Measurements from ENCODE around the gene TAOK3.

DNA sequence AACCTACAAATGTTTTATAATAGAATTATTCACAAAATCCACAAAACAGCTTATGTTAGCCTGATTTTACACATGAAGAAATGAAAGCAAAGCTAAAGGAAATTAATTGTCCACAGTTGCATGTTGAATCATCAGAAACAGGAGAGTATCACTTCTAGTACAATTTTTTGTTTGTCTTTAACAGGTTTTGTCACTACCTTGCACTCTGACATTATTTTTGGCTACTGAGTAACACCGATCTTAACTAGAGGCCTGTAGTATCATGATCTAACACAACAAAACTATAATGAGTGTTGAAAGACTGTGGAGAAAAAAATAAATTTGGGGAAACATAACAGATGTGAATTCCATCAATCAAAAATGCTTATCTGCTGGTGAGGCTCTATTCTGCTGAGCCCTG, 60.1 kb downstream of the TAOK3 start:
- TF ChIP-seq CTCF (IDR thresholded peaks at IDR 0.05; ENCODE audit: insufficient read depth, low read depth, low read length), result no peak
- no peak for TF ChIP-seq EZH2 (IDR thresholded peaks at IDR 0.05; ENCODE audit: insufficient read depth, low read length)

Data from astrocyte (in vitro differentiated cells and primary cell).